ENCODE results near the gene PRPF31.

PRPF31 gene

DNA sequence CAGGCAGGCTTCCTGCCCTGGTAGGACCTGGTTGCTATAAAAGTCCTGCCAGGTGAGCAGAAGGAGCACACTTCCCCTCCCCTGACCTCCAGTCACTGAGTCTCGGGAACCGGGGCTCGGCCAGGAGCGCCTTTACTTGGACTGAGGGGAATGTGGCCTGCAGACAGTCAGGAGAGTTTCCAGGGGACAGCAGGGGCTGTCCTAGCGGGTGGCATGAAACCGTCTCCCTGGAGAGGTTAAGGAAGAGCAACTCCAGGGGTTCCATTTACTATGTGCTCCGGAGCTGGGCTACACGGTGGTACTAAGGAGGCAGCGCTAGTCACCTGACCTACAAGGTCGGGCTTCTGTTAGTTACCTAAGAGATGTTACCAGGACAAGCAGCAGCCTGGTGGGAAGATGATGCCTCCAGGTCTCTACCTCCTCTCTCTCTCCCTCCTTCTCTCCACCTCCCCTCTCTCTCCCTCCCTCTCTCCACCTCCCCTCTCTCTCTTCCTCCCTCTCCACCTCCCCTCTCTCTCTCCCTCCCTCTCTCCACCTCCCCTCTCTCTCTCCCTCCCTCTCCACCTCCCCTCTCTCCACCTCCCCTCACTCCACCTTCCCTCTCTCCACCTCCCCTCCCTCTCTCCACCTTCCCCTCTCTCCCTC lies 17.9 kb downstream of the PRPF31 start:
- Histone ChIP-seq H3K27me3 (replicated peaks in 2 of 5; ENCODE audit: control insufficient read depth in 4 of 5, insufficient read depth in 5 of 5, low read length in 4 of 5) (no peaks in the 10 kb centered on the region), H3K4me3 (ENCODE audit: control insufficient read depth in 1 of 7, extremely low read depth in 1 of 7, insufficient read depth in 4 of 7, low read depth in 2 of 7, low read length in 6 of 7) (no peak overlapping the region), H3K4me1 (ENCODE audit: control extremely low read depth in 1 of 4, control insufficient read depth in 4 of 4, insufficient read depth in 4 of 4, low read length in 3 of 4) (peaks cover 6 to 15% (median 15%) of the 10 kb centered on the region in 4 experiments), H3K36me3 (ENCODE audit: control insufficient read depth in 4 of 4, insufficient read depth in 4 of 4, low read length in 3 of 4) (peaks cover 0 to 30% (median 22%) of the 10 kb centered on the region in 4 experiments), H3K27ac (ENCODE audit: insufficient read depth in 1 of 2, low read depth in 1 of 2, low read length in 2 of 2, poor library complexity in 1 of 2, severe bottlenecking in 2 of 2) (no peak overlapping the region), H3K9me3 (ENCODE audit: control extremely low read depth in 1 of 5, control insufficient read depth in 4 of 5, insufficient read depth in 2 of 5, low read depth in 1 of 5, low read length in 4 of 5) (peaks cover 0 to 3% (median 0%) of the 10 kb centered on the region in 5 experiments)
- CTCF ChIA-PET = interaction anchor here (1.0 to 1.6 kb wide), 2 partner anchors 13 to 17 kb away, joined by 3 read pairs; no protein-coding TSS in a partner anchor
- WGBS (ENCODE audit: insufficient coverage) = 87% methylated on average over 10 of the region's 10 CpGs
- DNase-seq = peak; percentile 29 to 58 (median 34)
- POLR2A ChIA-PET = no interaction called here

DNA sequence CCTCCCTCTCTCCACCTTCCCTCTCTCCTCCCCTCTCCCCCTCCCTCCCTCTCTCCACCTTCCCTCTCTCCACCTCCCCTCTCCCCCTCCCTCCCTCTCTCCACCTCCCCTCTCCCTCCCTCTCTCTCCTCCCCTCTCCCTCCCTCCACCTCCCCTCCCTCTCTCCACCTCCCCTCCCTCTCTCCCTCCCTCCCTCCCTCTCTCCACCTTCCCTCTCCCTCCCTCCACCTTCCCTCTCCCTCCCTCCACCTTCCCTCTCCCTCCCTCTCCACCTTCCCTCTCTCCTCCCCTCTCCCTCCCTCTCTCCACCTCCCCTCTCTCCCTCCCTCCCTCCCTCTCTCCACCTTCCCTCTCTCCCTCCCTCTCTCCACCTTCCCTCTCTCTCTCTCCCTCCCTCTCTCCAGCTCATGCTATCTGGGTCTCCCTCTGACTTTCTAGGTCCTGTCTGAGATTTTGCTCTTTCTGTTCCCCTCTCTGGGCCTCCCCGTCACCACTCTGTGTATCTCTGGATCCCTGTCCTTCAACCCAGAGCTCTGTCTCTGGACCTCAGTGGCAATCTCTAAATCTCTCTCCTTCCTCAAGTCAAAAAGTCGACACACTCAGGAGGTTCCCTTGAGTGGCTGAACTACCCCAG lies 18.5 kb downstream of the PRPF31 start:
- no peak overlapping the region for H3K4me3 ChIP-seq (ENCODE audit: control insufficient read depth in 1 of 7, extremely low read depth in 1 of 7, insufficient read depth in 4 of 7, low read depth in 2 of 7, low read length in 6 of 7)
- ChIA-PET CTCF (no interaction called here), POLR2A (no interaction called here)
- 55% methylated on average over 2 of the region's 2 CpGs for WGBS (ENCODE audit: insufficient coverage)
- H3K9me3 ChIP-seq (ENCODE audit: control extremely low read depth in 1 of 5, control insufficient read depth in 4 of 5, insufficient read depth in 2 of 5, low read depth in 1 of 5, low read length in 4 of 5) = peaks cover 0 to 3% (median 0%) of the 10 kb centered on the region in 5 experiments
- H3K36me3 ChIP-seq (ENCODE audit: control insufficient read depth in 4 of 4, insufficient read depth in 4 of 4, low read length in 3 of 4) = peaks cover 0 to 23% (median 17%) of the 10 kb centered on the region in 4 experiments
- H3K27me3 ChIP-seq (replicated peaks in 2 of 5; ENCODE audit: control insufficient read depth in 4 of 5, insufficient read depth in 5 of 5, low read length in 4 of 5) = no peaks in the 10 kb centered on the region
- H3K4me1 ChIP-seq (ENCODE audit: control extremely low read depth in 1 of 4, control insufficient read depth in 4 of 4, insufficient read depth in 4 of 4, low read length in 3 of 4) = peaks cover 6 to 21% (median 21%) of the 10 kb centered on the region in 4 experiments
- DNase-seq = no peak
- H3K27ac ChIP-seq (ENCODE audit: insufficient read depth in 1 of 2, low read depth in 1 of 2, low read length in 2 of 2, poor library complexity in 1 of 2, severe bottlenecking in 2 of 2) = no peak overlapping the region

DNA sequence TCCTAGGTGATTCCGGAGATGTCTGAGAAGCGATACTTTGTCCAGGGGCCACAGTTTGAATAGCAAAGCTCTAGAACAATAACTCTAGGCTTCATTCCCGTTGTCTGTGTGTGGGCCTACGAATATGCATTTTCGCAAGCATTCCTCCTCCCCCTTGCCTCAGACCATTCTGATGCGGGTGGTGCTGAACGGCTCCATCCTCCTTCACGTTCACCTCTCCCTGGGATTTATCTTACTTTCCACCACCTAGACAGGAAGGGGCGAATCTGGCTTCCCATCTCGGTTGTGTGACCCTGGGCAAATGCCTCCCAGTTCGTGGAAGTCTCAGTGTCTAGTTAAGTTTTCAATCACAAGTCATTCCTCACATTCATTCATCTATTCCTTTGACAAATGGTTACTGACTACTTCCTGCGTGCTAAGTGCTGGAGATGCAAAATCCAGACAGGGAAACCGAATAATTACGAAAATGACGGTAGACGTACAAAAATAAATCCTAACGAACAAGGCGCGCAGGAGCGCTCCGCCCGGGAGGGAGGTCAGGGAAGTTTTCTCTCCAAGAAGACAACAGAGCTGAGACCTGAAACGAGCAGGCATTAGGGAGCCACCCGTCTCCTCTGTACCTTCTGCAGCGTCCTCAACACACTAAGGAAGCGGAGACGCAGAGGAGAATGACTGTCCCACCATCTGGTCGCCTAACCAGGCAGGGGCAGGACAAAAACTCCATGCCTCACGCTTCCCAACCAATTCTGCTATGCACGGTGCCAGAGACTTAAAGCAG lies 20.7 kb downstream of the PRPF31 start:
- 8% methylated on average over 27 of the region's 30 CpGs for WGBS (ENCODE audit: insufficient coverage)
- H3K36me3 ChIP-seq (ENCODE audit: control insufficient read depth in 4 of 4, insufficient read depth in 4 of 4, low read length in 3 of 4) = peaks cover 0 to 27% (median 8%) of the 10 kb centered on the region in 4 experiments
- CTCF ChIA-PET = interaction anchor here (0.9 to 1.5 kb wide), 4 partner anchors 11 to 343 kb away, joined by 3 to 4 read pairs (median 3); partner anchors contain the start of genes PRPF31 and TFPT

DNA sequence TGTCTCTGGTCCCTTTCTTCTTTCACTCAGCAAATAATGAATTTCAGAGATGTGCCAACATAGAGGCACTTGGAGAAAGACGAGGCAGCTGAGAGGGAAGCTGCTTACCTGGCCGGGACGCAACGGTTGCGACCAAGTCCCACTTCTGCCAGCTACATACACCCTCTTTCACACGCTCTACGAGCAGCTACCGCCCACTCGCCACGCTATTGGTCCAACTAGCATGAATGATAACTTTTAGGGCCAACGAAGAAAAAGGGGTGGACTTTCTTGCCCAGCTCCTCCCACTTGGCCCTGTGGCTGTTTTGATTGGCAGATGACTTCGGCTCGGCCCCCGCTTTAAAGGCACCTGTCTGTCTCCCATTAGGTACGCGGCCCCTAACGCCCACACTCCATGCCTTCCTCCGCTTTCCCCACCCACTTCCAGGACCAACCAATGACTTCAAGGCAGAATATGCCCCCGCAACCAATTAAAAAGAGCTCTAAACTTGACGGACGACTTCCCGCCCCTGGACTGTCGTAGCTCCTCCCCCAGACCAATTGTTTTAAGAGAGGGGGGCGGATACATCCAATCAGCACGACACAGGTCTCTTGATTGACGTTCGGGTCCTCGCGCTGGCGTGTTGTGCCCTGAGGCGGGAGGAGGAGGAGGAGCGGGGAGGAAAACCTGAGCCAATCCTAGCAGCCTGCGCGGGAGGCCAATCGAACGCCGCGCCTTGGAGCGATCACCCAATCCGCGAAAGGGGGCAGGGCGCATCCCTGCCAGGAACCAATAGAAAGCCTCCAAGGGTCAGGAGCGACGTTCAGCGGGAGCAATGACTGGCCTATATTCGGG lies 21.5 kb downstream of the PRPF31 start:
- peaks cover 0 to 3% (median 0%) of the 10 kb centered on the region in 5 experiments for H3K9me3 ChIP-seq (ENCODE audit: control extremely low read depth in 1 of 5, control insufficient read depth in 4 of 5, insufficient read depth in 2 of 5, low read depth in 1 of 5, low read length in 4 of 5)
- H3K36me3 ChIP-seq (ENCODE audit: control insufficient read depth in 4 of 4, insufficient read depth in 4 of 4, low read length in 3 of 4) = peaks cover 0 to 28% (median 5%) of the 10 kb centered on the region in 4 experiments
- WGBS (ENCODE audit: insufficient coverage) = under 1% methylated on average over 33 of the region's 46 CpGs
- H3K27ac ChIP-seq (ENCODE audit: insufficient read depth in 1 of 2, low read depth in 1 of 2, low read length in 2 of 2, poor library complexity in 1 of 2, severe bottlenecking in 2 of 2) = peak overlapping the region; percentile 92 to 97
- H3K4me1 ChIP-seq (ENCODE audit: control extremely low read depth in 1 of 4, control insufficient read depth in 4 of 4, insufficient read depth in 4 of 4, low read length in 3 of 4) = peaks cover 6 to 40% (median 26%) of the 10 kb centered on the region in 4 experiments
- DNase-seq = peak; percentile 100
- ChIA-PET POLR2A (interaction anchor here (0.6 to 2.8 kb wide), 9 partner anchors 12 to 514 kb away, joined by 3 to 11 read pairs (median 3); partner anchors contain the start of genes LENG1, MBOAT7, PRPF31 and RPS9), CTCF (interaction anchor here (0.9 to 1.5 kb wide), 5 partner anchors 11 to 344 kb away, joined by 3 to 4 read pairs (median 3); partner anchors contain the start of genes LENG1, PRPF31 and TFPT)
- no peaks in the 10 kb centered on the region for H3K27me3 ChIP-seq (replicated peaks in 2 of 5; ENCODE audit: control insufficient read depth in 4 of 5, insufficient read depth in 5 of 5, low read length in 4 of 5)
- peak overlapping the region; percentile 64 to 84 (median 78) for H3K4me3 ChIP-seq (ENCODE audit: control insufficient read depth in 1 of 7, extremely low read depth in 1 of 7, insufficient read depth in 4 of 7, low read depth in 2 of 7, low read length in 6 of 7)

More for the DNA sequence above, 20.7 kb downstream of the PRPF31 start:
- no peaks in the 10 kb centered on the region for H3K27me3 ChIP-seq (replicated peaks in 2 of 5; ENCODE audit: control insufficient read depth in 4 of 5, insufficient read depth in 5 of 5, low read length in 4 of 5)
- POLR2A ChIA-PET = interaction anchor here (1.2 to 2.8 kb wide), 3 partner anchors 21 to 43 kb away, joined by 3 to 11 read pairs (median 9); partner anchors contain the start of genes LENG1, PRPF31 and TFPT
- H3K9me3 ChIP-seq (ENCODE audit: control extremely low read depth in 1 of 5, control insufficient read depth in 4 of 5, insufficient read depth in 2 of 5, low read depth in 1 of 5, low read length in 4 of 5) = peaks cover 0 to 3% (median 0%) of the 10 kb centered on the region in 5 experiments
- no peak for DNase-seq
- H3K4me1 ChIP-seq (ENCODE audit: control extremely low read depth in 1 of 4, control insufficient read depth in 4 of 4, insufficient read depth in 4 of 4, low read length in 3 of 4) = peaks cover 6 to 40% (median 26%) of the 10 kb centered on the region in 4 experiments
- peak overlapping the region; percentile 24 to 79 (median 68) for H3K4me3 ChIP-seq (ENCODE audit: control insufficient read depth in 1 of 7, extremely low read depth in 1 of 7, insufficient read depth in 4 of 7, low read depth in 2 of 7, low read length in 6 of 7)
- peak overlapping the region in 1 of 2 experiments; percentile 7 for H3K27ac ChIP-seq (ENCODE audit: insufficient read depth in 1 of 2, low read depth in 1 of 2, low read length in 2 of 2, poor library complexity in 1 of 2, severe bottlenecking in 2 of 2)

DNA sequence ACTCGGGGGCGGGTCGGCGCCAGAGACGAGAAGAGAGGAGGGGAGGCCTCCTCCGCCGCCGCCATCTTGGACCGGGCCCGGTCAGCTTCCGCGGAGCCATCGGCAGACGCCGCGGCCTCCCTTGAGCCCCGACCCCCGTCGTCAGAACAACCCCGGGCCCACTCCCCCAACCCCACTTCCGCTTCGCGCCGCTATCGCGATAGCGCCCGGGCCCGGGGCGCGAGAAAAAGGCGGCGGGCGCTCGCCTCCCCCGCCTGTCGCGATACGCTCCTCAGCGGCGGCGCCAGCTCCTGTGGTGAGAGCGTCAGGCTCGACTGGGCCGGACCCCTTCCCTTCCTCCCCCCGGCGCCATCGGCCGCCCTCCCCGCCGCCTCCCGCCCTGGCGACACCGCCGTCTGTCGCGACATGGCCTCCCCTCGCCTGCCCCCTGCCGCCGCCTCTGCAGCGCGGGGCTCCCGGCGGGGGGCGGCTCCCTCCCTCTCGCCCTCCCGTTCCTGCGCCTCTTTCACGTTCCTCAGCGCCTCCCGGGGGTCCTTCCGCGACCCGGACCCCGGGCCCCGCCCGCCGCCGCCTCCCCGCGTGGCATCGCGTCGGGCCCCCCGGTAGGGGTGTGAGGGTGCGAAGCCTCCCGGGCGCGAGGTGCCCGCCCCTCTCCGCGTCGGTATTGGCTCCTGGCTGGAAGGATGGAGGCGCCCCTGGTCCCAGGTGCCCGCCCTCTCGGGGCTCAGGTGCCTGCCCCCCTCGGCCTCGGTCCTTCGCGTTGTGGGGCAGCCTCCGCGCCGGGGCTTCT lies 22.3 kb downstream of the PRPF31 start, which contains the start of gene CNOT3:
TSS of gene CNOT3 (plus strand) at position 64 of the 790 bp plus-strand sequence. CDS start 5,217 bp downstream, outside the sequence.
- WGBS (ENCODE audit: insufficient coverage) = 0% methylated on average over 60 of the region's 103 CpGs
- Histone ChIP-seq H3K4me1 (ENCODE audit: control extremely low read depth in 1 of 4, control insufficient read depth in 4 of 4, insufficient read depth in 4 of 4, low read length in 3 of 4) (peaks cover 6 to 40% (median 26%) of the 10 kb centered on the region in 4 experiments), H3K9me3 (ENCODE audit: control extremely low read depth in 1 of 5, control insufficient read depth in 4 of 5, insufficient read depth in 2 of 5, low read depth in 1 of 5, low read length in 4 of 5) (peaks cover 0 to 3% (median 0%) of the 10 kb centered on the region in 5 experiments), H3K36me3 (ENCODE audit: control insufficient read depth in 4 of 4, insufficient read depth in 4 of 4, low read length in 3 of 4) (peaks cover 2 to 36% (median 12%) of the 10 kb centered on the region in 4 experiments), H3K27me3 (replicated peaks in 2 of 5; ENCODE audit: control insufficient read depth in 4 of 5, insufficient read depth in 5 of 5, low read length in 4 of 5) (no peaks in the 10 kb centered on the region), H3K27ac (ENCODE audit: insufficient read depth in 1 of 2, low read depth in 1 of 2, low read length in 2 of 2, poor library complexity in 1 of 2, severe bottlenecking in 2 of 2) (peak within 1 kb of the TSS; percentile 92 to 97), H3K4me3 (ENCODE audit: control insufficient read depth in 1 of 7, extremely low read depth in 1 of 7, insufficient read depth in 4 of 7, low read depth in 2 of 7, low read length in 6 of 7) (peak within 1 kb of the TSS; percentile 64 to 84 (median 78))
- DNase-seq = peak; percentile 20 to 49 (median 24)
- ChIA-PET POLR2A (interaction anchor here (0.6 to 2.8 kb wide), 9 partner anchors 12 to 513 kb away, joined by 3 to 11 read pairs (median 3); partner anchors contain the start of genes LENG1, MBOAT7, PRPF31 and RPS9), CTCF (interaction anchor here (1.0 to 1.2 kb wide), 2 partner anchors 19 to 22 kb away, joined by 3 read pairs; partner anchors contain the start of gene LENG1)
